Gastroesophageal sphincter (tissue), 3 donors: ENCODE results near the gene C18orf32.

ENCODE experiments used
- CTCF ChIP-seq, 4 experiments: fragments of 200-600 bp in 2 of 4; fragments of 450-650 bp in 2 of 4; sonication (generic) in 1 of 4; IDR thresholded peaks; one replicate each; pipeline ENCODE4 v1.5.1; 2017 to 2019; ENCODE audit warnings: antibody characterized with exemption in 4 of 4, mild to moderate bottlenecking in 2 of 4, moderate library complexity in 2 of 4
- POLR2AphosphoS5 ChIP-seq: sonication (generic); formaldehyde crosslinking; IDR thresholded peaks from one replicate; pipeline ENCODE4 v1.6.1; 2017; ENCODE audit warnings: antibody characterized with exemption

GRCh38 chr18:49517483-49517882 lies 30.4 kb upstream of the C18orf32 start:
- TF ChIP-seq POLR2AphosphoS5 (no peak), CTCF (IDR thresholded peaks at IDR 0.05) (no peak)
